SU-DHL-6 (cell line): Measurements from ENCODE around the gene FKBP15.

Experiments used
- EZH2phosphoT487 ChIP-seq: fragments of 200-600 bp; sonication (generic), shearing (Covaris generic); conservative IDR thresholded peaks from 2 replicates; pipeline ENCODE4 v1.6.1; 2018; ENCODE audit warnings: mild to moderate bottlenecking, antibody characterized with exemption, low read length, moderate library complexity, mixed read lengths
- TF ChIP-seq, protein P1 (sequence below): fragments of 200-600 bp; sonication (generic); IDR thresholded peaks from one replicate; pipeline ENCODE4 v1.5.1; 2017; ENCODE audit warnings: antibody characterized with exemption, mild to moderate bottlenecking, low read length, moderate library complexity; ENCODE audit not compliant: insufficient read depth, poor library complexity, severe bottlenecking

DNA sequence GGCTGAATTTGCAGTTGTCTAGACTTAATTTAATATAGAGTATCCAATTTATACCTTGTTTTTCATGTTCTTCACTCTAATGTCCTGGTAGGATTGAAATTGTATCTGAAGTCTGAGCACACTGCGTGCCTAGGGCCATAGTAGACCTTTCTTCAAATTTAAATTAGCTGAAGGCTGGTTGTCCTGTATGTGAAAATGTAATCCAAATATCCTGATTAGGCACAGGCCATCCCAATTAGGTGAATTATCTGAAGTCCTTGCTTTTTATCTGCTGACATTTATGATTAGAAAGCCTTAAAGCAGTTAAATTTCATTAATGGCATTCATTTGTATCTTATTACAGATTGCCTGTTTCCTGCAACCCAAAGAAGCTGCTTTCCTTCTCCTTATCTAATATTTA lies 33.9 kb upstream of the FKBP15 start:
- TF ChIP-seq, protein P1, sequence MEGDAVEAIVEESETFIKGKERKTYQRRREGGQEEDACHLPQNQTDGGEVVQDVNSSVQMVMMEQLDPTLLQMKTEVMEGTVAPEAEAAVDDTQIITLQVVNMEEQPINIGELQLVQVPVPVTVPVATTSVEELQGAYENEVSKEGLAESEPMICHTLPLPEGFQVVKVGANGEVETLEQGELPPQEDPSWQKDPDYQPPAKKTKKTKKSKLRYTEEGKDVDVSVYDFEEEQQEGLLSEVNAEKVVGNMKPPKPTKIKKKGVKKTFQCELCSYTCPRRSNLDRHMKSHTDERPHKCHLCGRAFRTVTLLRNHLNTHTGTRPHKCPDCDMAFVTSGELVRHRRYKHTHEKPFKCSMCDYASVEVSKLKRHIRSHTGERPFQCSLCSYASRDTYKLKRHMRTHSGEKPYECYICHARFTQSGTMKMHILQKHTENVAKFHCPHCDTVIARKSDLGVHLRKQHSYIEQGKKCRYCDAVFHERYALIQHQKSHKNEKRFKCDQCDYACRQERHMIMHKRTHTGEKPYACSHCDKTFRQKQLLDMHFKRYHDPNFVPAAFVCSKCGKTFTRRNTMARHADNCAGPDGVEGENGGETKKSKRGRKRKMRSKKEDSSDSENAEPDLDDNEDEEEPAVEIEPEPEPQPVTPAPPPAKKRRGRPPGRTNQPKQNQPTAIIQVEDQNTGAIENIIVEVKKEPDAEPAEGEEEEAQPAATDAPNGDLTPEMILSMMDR = no peak
- TF ChIP-seq EZH2phosphoT487 = no peak
